Ishikawa (cell line): ENCODE data around the gene FAM118A.

Experiments used
- CEBPB ChIP-seq: IDR thresholded peaks from 2 replicates; pipeline ENCODE4 v1.6.1; 2012
- CREB1 ChIP-seq: IDR thresholded peaks from 2 replicates; pipeline ENCODE4 v1.6.1; 2012; ENCODE audit warnings: low read depth
- EGR1 ChIP-seq: IDR thresholded peaks from 2 replicates; pipeline ENCODE4 v1.6.1; 2012
- EP300 ChIP-seq: IDR thresholded peaks from 2 replicates; pipeline ENCODE4 v1.6.1; 2012; ENCODE audit warnings: borderline replicate concordance
- FOXM1 ChIP-seq: IDR thresholded peaks from 2 replicates; pipeline ENCODE4 v1.6.1; 2012; ENCODE audit warnings: low read depth, borderline replicate concordance
- NFIC ChIP-seq: IDR thresholded peaks from 2 replicates; pipeline ENCODE4 v1.6.1; 2012
- RAD21 ChIP-seq: IDR thresholded peaks from 2 replicates; pipeline ENCODE4 v1.6.1; 2012; ENCODE audit warnings: low read depth
- TAF1 ChIP-seq: IDR thresholded peaks from 2 replicates; pipeline ENCODE4 v1.6.1; 2012; ENCODE audit warnings: low read depth, mild to moderate bottlenecking
- TCF12 ChIP-seq: IDR thresholded peaks from 2 replicates; pipeline ENCODE4 v1.6.1; 2012; ENCODE audit warnings: low read depth
- TEAD4 ChIP-seq: IDR thresholded peaks from 2 replicates; pipeline ENCODE4 v1.6.1; 2012
- YY1 ChIP-seq: IDR thresholded peaks from 2 replicates; pipeline ENCODE4 v1.6.1; 2012; ENCODE audit warnings: low read depth
- ZBTB7A ChIP-seq: IDR thresholded peaks from 2 replicates; pipeline ENCODE4 v1.6.1; 2012; ENCODE audit warnings: low read depth
- TF ChIP-seq, protein P1 (sequence below): IDR thresholded peaks from 2 replicates; pipeline ENCODE4 v1.6.1; 2012
- TF ChIP-seq, protein P2 (sequence below): IDR thresholded peaks from 2 replicates; pipeline ENCODE4 v1.6.1; 2012
- TF ChIP-seq, protein P3 (sequence below): IDR thresholded peaks from 2 replicates; pipeline ENCODE4 v1.6.1; 2012; ENCODE audit warnings: low read depth, mild to moderate bottlenecking

FAM118A gene

DNA sequence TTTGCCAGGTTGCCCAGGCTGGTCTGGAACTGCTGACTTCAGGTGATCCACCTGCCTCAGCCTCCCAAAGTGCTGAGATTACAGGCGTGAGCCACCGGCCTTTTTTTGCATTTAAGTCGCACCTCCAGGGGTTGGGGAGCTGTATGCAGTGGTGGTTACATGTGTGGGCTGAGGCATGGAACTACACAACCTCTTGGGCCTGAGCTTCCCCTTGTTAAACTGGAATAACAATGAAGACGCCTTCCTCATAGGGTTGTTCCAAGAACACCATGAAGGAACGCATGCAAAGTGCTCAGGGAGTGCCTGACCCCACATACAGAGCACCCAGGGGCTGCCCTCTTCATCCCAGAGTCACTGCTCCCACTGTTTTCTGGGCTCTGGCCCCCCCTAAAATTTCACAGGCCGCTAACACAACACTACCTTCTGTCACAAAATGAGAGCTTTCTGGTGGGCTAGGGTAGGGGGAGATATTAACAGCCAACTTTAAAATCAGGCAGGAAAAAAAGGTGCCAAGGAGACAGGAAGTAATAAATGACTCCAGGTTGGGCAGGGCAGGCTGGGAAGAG, 1.3 kb upstream of the FAM118A start:
- TF ChIP-seq CEBPB (no peak), TEAD4 (no peak), NFIC (no peak), TCF12 (no peak), FOXM1 (no peak), RAD21 (no peak), CREB1 (no peak), EP300 (no peak), YY1 (no peak), TAF1 (no peak), ZBTB7A (no peak), EGR1 (no peak)
- TF ChIP-seq, protein P1, sequence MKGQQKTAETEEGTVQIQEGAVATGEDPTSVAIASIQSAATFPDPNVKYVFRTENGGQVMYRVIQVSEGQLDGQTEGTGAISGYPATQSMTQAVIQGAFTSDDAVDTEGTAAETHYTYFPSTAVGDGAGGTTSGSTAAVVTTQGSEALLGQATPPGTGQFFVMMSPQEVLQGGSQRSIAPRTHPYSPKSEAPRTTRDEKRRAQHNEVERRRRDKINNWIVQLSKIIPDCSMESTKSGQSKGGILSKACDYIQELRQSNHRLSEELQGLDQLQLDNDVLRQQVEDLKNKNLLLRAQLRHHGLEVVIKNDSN, result no peak
- TF ChIP-seq, protein P2, sequence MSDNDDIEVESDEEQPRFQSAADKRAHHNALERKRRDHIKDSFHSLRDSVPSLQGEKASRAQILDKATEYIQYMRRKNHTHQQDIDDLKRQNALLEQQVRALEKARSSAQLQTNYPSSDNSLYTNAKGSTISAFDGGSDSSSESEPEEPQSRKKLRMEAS, result no peak
- TF ChIP-seq, protein P3, sequence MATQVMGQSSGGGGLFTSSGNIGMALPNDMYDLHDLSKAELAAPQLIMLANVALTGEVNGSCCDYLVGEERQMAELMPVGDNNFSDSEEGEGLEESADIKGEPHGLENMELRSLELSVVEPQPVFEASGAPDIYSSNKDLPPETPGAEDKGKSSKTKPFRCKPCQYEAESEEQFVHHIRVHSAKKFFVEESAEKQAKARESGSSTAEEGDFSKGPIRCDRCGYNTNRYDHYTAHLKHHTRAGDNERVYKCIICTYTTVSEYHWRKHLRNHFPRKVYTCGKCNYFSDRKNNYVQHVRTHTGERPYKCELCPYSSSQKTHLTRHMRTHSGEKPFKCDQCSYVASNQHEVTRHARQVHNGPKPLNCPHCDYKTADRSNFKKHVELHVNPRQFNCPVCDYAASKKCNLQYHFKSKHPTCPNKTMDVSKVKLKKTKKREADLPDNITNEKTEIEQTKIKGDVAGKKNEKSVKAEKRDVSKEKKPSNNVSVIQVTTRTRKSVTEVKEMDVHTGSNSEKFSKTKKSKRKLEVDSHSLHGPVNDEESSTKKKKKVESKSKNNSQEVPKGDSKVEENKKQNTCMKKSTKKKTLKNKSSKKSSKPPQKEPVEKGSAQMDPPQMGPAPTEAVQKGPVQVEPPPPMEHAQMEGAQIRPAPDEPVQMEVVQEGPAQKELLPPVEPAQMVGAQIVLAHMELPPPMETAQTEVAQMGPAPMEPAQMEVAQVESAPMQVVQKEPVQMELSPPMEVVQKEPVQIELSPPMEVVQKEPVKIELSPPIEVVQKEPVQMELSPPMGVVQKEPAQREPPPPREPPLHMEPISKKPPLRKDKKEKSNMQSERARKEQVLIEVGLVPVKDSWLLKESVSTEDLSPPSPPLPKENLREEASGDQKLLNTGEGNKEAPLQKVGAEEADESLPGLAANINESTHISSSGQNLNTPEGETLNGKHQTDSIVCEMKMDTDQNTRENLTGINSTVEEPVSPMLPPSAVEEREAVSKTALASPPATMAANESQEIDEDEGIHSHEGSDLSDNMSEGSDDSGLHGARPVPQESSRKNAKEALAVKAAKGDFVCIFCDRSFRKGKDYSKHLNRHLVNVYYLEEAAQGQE, result no peak

DNA sequence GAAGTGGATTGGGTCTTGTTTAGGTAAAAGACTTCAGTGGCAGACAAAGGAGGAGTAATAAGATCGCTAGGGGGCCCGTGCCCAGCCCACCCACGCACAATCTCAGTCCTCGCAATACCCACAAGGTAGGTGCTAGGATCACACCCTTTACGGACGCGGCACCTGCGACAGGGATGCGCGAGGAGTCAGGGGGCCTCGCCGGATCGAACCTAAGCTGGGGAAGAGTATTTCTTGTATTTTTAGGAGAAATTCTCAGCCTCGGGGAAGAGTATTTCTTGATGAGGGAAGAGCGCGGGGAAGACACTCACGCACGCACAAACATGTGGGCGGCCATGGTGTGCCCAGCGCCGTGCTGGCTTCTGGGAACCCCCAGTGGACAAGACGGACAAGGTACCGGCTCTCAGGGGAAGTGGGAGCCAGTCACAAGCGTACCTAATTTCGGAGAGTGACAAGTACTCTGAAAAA, 745 bp upstream of the FAM118A start:
- TF ChIP-seq EGR1 (no peak), TCF12 (no peak), NFIC (no peak), ZBTB7A (no peak), TAF1 (no peak), RAD21 (no peak), CEBPB (no peak)
- TF ChIP-seq, protein P1, result no peak

DNA sequence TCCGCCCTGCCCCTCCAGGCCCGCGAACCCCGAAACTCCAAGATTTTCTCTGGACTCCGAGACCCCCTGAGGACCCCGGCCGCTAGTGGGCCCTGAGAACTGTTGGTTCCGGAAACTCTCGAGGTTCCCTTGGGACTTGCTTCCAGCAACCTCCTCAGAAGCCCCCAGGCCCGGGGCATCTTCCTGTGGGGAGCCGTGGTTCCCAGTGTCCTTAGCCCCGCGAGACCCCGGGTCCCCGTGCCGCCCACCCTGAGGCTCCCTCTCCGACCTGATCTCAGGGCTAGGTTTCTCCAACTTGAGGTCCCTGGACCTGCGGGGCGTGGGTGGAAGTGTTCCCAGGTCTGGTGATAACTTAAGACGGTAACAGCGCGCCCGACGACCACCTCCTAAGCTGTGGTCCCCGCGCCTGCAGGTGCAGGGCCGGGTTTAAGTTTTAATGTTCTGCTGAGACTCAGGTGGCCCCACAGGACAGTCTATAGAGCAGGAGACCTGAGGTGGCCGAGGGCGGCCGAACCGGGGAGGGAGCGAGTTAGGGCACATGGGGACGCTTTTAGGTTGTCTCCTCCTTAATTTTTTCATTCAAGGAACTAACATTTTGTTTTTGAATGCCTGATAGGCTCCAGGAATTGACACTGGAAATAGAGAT, 720 bp downstream of the FAM118A start:
- TF ChIP-seq FOXM1 (no peak), YY1 (no peak), RAD21 (no peak), ZBTB7A (0 out of 2 replicates have a peak, but pooled peaks have one; percentile 61), EGR1 (peak; percentile 29; the same call in 1 of the 2 replicates)

DNA sequence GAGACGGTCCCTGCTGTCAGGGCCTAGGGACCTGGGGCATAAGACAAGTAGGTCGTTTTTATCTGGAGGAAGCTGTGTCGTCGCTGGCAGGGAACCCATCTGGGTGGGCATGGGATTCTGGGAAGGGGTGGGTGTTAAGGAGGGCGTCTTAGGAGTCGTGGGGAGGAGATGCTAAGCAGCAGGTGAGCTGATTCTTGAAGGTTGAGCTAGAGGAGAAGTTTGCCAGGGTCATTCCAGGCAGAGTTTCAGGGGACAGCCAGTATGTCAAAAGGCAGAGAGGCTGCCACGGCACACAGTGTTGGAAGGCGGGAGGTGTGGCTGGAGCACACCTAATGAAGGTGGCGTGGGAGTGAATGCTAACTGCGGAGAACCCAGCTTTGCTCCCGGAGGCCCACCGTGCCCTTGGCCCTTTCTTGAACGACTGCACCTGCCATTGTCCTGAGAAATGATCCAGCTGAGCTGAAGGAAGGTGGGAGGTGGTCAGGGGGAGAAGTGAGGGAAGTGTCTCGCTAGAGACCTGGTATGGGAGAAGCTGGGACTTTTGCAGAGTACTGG, 1.3 kb downstream of the FAM118A start:
- TF ChIP-seq, protein P2, result no peak
- TF ChIP-seq TEAD4 (no peak), TAF1 (no peak), RAD21 (no peak), EP300 (no peak), NFIC (no peak), CEBPB (no peak), YY1 (no peak), CREB1 (no peak), TCF12 (no peak)
- TF ChIP-seq, protein P1, result no peak

DNA sequence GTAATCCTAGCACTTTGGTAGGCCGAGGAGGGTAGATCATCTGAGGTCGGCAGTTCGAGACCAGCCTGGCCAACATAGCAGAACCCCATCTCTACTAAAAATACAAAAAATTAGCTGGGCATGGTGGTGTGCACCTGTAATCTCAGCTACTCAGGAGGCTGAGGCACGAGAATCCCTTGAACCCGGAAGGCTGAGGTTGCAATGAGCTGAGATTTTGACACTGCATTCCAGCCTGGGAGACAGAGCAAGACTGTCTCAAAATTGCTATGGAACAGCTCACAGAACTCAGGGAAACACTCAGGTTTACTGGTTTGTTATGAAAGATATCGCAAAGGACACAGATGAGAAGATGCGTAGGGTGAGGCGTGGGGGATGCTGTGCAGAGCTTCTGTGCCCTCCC, 2.7 kb downstream of the FAM118A start:
- TF ChIP-seq TAF1 (no peak), CEBPB (no peak), NFIC (no peak), ZBTB7A (no peak), EP300 (no peak), RAD21 (no peak), FOXM1 (no peak), YY1 (no peak), TCF12 (no peak), CREB1 (no peak)
- TF ChIP-seq, protein P1, result no peak
- TF ChIP-seq, protein P3, result no peak
- TF ChIP-seq, protein P2, result no peak
